Stomach (tissue), 9 donors: ENCODE data around the gene ENAH. TPM values are rescaled to one million over a fixed set of nuclear protein-coding genes. Genes with fewer than 3 reads are reported as not detected.

Experiments used
- DNase-seq, 2 donors: peaks; one replicate each; pipeline versions ENCODE4 v3.0.0 to v3.0.0-alpha.2; 2013 to 2019
- H3K27ac ChIP-seq, 5 donors: fragments of 200-600 bp in 4 of 5; sonication (generic) in 4 of 5; one replicate each; pipeline ENCODE4 v1.5.1; 2013 to 2019; ENCODE audit warnings: mild to moderate bottlenecking in 1 of 5, moderate library complexity in 1 of 5
- H3K27me3 ChIP-seq, 3 donors: fragments of 200-600 bp; sonication (generic); one replicate each; pipeline ENCODE4 v1.5.1; 2017 to 2019; ENCODE audit warnings: mixed run types in 1 of 3
- H3K36me3 ChIP-seq, 4 donors: fragments of 200-600 bp; sonication (generic); 1 replicate in 3 of 4; 2 replicates in 1 of 4; pipeline ENCODE4 v1.5.1; 2016 to 2019
- H3K4me1 ChIP-seq, 4 donors: fragments of 200-600 bp; sonication (generic); one replicate each; pipeline ENCODE4 v1.5.1; 2016 to 2019
- H3K4me3 ChIP-seq, 4 donors: fragments of 200-600 bp; sonication (generic) in 3 of 4; one replicate each; pipeline ENCODE4 v1.5.1; 2016 to 2019; ENCODE audit warnings: mild to moderate bottlenecking in 1 of 4
- H3K9me3 ChIP-seq, 4 donors: fragments of 200-600 bp; sonication (generic); one replicate each; pipeline ENCODE4 v1.5.1; 2016 to 2019
- CTCF ChIP-seq, 7 experiments: fragments of 450-650 bp in 4 of 7; fragments of 200-600 bp in 3 of 7; sonication (generic) in 3 of 7; IDR thresholded peaks; one replicate each; pipeline ENCODE4 v1.5.1; 2016 to 2019; ENCODE audit warnings: antibody characterized with exemption in 7 of 7, control low read depth in 2 of 7, mild to moderate bottlenecking in 1 of 7
- EP300 ChIP-seq: sonication (generic); formaldehyde crosslinking; IDR thresholded peaks from one replicate; pipeline ENCODE4 v1.6.1; 2017; ENCODE audit warnings: antibody characterized with exemption
- POLR2A ChIP-seq, 4 donors: fragments of 450-650 bp; IDR thresholded peaks; one replicate each; pipeline ENCODE4 v1.6.1; 2016; ENCODE audit warnings: antibody characterized with exemption in 4 of 4, control low read depth in 2 of 4, mild to moderate bottlenecking in 1 of 4, moderate library complexity in 1 of 4
- POLR2AphosphoS5 ChIP-seq, 3 donors: sonication (generic); formaldehyde crosslinking; IDR thresholded peaks; one replicate each; pipeline ENCODE4 v1.6.1; 2016; ENCODE audit warnings: antibody characterized with exemption in 3 of 3
- WGBS, 5 donors: extraction: QIAGEN DNeasy Blood & Tissue Kit in 3 of 5; methylation state at CpG; one replicate each; pipeline versions ENCODE4 v1.1.5 to v1.1.7; 2013 to 2018; 5-methylcytosine and 5-hydroxymethylcytosine counted together
- intact Hi-C: fragments of 100-400 bp; cut with DNase I; formaldehyde crosslinking; loops from one replicate; pipeline ENCODE4 v1.15.1; 2023; ENCODE audit warnings: low total_unique reads
- polyA plus RNA-seq, 3 donors: library from polyadenylated mRNA; stranded (reverse); fragments of 200-250 nt; gene quantifications; one replicate each; pipeline ENCODE4 v1.2.3, GENCODE V29; 2013
- total RNA-seq, 5 donors: library from RNA; depleted of rRNA; stranded (reverse); fragments of >200 nt; gene quantifications; one replicate each; pipeline versions ENCODE4 v1.1.0 to v1.2.3, GENCODE V29; 2014 to 2016
- donor health status: healthy with polysubstance abuse.
- donor health status: Bipolar disorder and iron deficiency.
- donor health status: healthy.

Gene ENAH
- total and polyA plus RNA-seq, 8 donors, result 8.5 to 186 (median 110) TPM

GRCh38 chr1:225577241-225577640 lies 75.7 kb downstream of the ENAH start:
- DNase-seq, result peak in 1 of 2 donors; percentile 23
- no peak overlapping the region for H3K27ac ChIP-seq
- WGBS, 5 donors, result 51 to 71% (median 54%) methylated on average over 2 of the region's 2 CpGs
- H3K36me3 ChIP-seq, result no peaks in the 10 kb centered on the region
- no peak for TF ChIP-seq EP300
- H3K9me3 ChIP-seq, result no peaks in the 10 kb centered on the region
- intact Hi-C loops, result no loop called here
- H3K27me3 ChIP-seq, result no peaks in the 10 kb centered on the region
- no peak overlapping the region for H3K4me3 ChIP-seq
- H3K4me1 ChIP-seq, result peaks cover 0 to 65% (median 35%) of the 10 kb centered on the region in 4 donors

GRCh38 chr1:225573216-225573615 lies 79.7 kb downstream of the ENAH start:
- H3K27me3 ChIP-seq, result no peaks in the 10 kb centered on the region
- no peak for DNase-seq
- intact Hi-C loops, result no loop called here
- H3K27ac ChIP-seq, result no peak overlapping the region
- no peaks in the 10 kb centered on the region for H3K9me3 ChIP-seq
- TF ChIP-seq POLR2A (IDR thresholded peaks at IDR 0.05), result no peak
- TF ChIP-seq EP300, result no peak
- no peak for TF ChIP-seq POLR2AphosphoS5 (IDR thresholded peaks at IDR 0.05)
- no peak for TF ChIP-seq CTCF (IDR thresholded peaks at IDR 0.05)
- no peaks in the 10 kb centered on the region for H3K36me3 ChIP-seq
- 23 to 54% (median 36%) methylated on average over 2 of the region's 2 CpGs for WGBS, 5 donors
- H3K4me3 ChIP-seq, result no peak overlapping the region
- H3K4me1 ChIP-seq, result peaks cover 0 to 53% (median 22%) of the 10 kb centered on the region in 4 donors

- 80 to 92% (median 90%) methylated on average over 3 of the region's 3 CpGs for WGBS, 5 donors
- H3K36me3 ChIP-seq, result no peaks in the 10 kb centered on the region
These were observed 80.5 kb downstream of the ENAH start for GRCh38 chr1:225572422-225572821.

GRCh38 chr1:225567789-225568188 lies 85.1 kb downstream of the ENAH start:
- DNase-seq, result no peak
- Histone ChIP-seq H3K9me3 (no peaks in the 10 kb centered on the region), H3K4me1 (peaks cover 0 to 50% (median 27%) of the 10 kb centered on the region in 4 donors), H3K27me3 (no peaks in the 10 kb centered on the region), H3K27ac (no peak overlapping the region), H3K36me3 (peaks cover 0 to 8% (median 2%) of the 10 kb centered on the region in 4 donors), H3K4me3 (no peak overlapping the region)
- intact Hi-C loops, result no loop called here
- TF ChIP-seq POLR2AphosphoS5 (IDR thresholded peaks at IDR 0.05) (no peak), CTCF (IDR thresholded peaks at IDR 0.05) (peak in 1 of 7 experiments; percentile 11)
- 74 to 89% (median 77%) methylated on average over 2 of the region's 2 CpGs for WGBS, 5 donors

More at GRCh38 chr1:225572422-225572821, 80.5 kb downstream of the ENAH start:
- no peak overlapping the region for H3K27ac ChIP-seq
- no peak for DNase-seq
- no peak for TF ChIP-seq CTCF (IDR thresholded peaks at IDR 0.05)
- no peaks in the 10 kb centered on the region for H3K27me3 ChIP-seq
- H3K9me3 ChIP-seq, result no peaks in the 10 kb centered on the region
- intact Hi-C loops, result no loop called here
- no peak overlapping the region for H3K4me3 ChIP-seq
- peaks cover 0 to 53% (median 22%) of the 10 kb centered on the region in 4 donors for H3K4me1 ChIP-seq

- intact Hi-C loops, result no loop called here
- Histone ChIP-seq H3K27ac (peak overlapping the region in 2 of 5 donors; percentile 7 to 30), H3K9me3 (no peaks in the 10 kb centered on the region), H3K27me3 (no peaks in the 10 kb centered on the region), H3K4me1 (peaks cover 0 to 52% (median 23%) of the 10 kb centered on the region in 4 donors), H3K36me3 (peaks cover 0 to 14% (median 6%) of the 10 kb centered on the region in 4 donors), H3K4me3 (no peak overlapping the region)
- TF ChIP-seq POLR2AphosphoS5 (IDR thresholded peaks at IDR 0.05), result no peak
- no peak for TF ChIP-seq EP300
- no peak for TF ChIP-seq CTCF (IDR thresholded peaks at IDR 0.05)
- TF ChIP-seq POLR2A (IDR thresholded peaks at IDR 0.05), result no peak
- WGBS, 5 donors, result 67 to 82% (median 81%) methylated on average over 7 of the region's 7 CpGs
- no peak for DNase-seq
These were observed 87.1 kb downstream of the ENAH start for GRCh38 chr1:225565847-225566246.
